GM10266 (cell line): ENCODE measurements around the gene CCDC8.
"Not testable (repeated sequence)": the region's sequence is repeated elsewhere in the genome, so short reads cannot be mapped to it uniquely, and the experiment has no call there.

ENCODE experiments used
- DNase-seq: peaks from one replicate; pipeline ENCODE4 v3.0.0; 2012; ENCODE audit errors: extremely low spot score
- TF ChIP-seq, protein P1 (sequence below): IDR thresholded peaks from 2 replicates; pipeline ENCODE4 v1.5.1; 2012; ENCODE audit warnings: mild to moderate bottlenecking, low read depth; ENCODE audit not compliant: control insufficient read depth, insufficient read depth; ENCODE audit errors: missing control alignments

Gene CCDC8

DNA sequence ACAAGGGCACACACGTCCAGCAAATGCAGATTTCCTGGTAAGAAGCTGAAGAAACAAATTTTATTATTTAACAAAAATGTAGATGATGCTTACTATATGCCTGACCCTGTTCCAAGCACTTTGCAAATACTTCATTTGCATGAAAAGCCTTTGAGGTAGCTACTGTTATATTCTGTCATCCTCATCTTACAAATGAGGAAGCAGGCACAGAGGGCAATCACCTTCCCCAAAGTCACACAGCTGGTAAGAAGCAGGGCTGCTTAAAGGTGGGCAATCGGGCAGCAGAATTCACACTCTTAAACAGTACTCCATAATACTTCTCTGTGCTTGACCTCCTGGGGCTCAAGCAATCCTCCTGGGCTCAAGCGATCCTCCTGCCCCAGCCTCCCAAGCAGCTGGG is 33.6 kb upstream of the CCDC8 start:
- no peak for DNase-seq
- TF ChIP-seq, protein P1, sequence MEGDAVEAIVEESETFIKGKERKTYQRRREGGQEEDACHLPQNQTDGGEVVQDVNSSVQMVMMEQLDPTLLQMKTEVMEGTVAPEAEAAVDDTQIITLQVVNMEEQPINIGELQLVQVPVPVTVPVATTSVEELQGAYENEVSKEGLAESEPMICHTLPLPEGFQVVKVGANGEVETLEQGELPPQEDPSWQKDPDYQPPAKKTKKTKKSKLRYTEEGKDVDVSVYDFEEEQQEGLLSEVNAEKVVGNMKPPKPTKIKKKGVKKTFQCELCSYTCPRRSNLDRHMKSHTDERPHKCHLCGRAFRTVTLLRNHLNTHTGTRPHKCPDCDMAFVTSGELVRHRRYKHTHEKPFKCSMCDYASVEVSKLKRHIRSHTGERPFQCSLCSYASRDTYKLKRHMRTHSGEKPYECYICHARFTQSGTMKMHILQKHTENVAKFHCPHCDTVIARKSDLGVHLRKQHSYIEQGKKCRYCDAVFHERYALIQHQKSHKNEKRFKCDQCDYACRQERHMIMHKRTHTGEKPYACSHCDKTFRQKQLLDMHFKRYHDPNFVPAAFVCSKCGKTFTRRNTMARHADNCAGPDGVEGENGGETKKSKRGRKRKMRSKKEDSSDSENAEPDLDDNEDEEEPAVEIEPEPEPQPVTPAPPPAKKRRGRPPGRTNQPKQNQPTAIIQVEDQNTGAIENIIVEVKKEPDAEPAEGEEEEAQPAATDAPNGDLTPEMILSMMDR: no peak

GRCh38 chr19:46446021-46446420 is 32.7 kb upstream of the CCDC8 start:
- no peak for DNase-seq
- TF ChIP-seq, protein P1: no peak

DNA sequence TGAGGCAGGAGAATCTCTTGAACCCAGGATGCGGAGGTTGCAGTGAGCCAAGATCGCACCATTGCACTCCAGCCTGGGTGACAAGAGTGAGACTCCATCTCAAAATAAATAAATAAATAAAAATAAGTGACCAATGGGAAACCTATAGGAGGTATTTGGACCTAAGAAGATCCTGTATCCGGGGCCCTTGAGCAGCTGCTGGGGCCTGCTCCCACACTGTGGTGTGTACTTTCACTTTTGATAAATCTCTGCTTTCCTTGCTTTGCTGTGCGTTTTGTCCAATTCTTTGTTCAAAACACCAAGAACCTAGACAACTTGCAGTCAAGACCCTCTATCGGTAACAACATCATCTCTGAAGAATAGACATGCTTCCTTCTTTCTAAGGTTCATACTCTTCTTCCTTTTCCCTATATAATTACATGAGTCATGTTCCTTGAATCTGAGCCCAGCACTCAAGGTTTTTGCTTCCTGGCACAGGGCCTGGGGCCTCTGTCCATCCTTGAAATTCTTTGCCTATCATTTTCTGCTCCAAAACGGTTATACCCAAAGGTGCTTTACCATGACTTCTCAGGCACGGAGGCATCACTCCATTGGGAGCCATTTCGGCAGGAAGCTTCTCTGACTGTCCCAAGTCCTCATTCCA is 29.6 kb upstream of the CCDC8 start:
- TF ChIP-seq, protein P1: no peak
- no peak for DNase-seq

- DNase-seq: no peak
- TF ChIP-seq, protein P1: no peak
Observed at GRCh38 chr19:46441866-46442265, 28.5 kb upstream of the CCDC8 start.

DNA sequence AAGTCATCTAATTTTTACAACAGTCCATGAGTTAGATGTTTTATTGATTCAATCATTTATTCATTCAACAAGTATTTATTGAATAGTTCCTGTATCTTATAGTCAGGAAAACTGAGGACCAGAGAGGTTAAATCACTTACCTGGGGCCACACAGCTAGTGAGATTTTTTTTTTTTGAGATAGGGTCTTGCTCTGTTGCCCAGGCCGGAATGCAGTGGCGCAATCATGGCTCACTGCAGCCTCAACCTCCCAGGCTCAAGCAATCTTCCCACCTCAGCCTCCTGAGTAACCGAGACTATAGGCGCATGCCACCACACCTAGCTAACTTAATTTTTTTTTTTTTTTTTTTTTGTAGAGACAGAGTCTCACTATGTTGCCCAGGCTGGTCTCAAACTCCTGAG is 22.3 kb upstream of the CCDC8 start:
- not testable (repeated sequence) for DNase-seq

DNA sequence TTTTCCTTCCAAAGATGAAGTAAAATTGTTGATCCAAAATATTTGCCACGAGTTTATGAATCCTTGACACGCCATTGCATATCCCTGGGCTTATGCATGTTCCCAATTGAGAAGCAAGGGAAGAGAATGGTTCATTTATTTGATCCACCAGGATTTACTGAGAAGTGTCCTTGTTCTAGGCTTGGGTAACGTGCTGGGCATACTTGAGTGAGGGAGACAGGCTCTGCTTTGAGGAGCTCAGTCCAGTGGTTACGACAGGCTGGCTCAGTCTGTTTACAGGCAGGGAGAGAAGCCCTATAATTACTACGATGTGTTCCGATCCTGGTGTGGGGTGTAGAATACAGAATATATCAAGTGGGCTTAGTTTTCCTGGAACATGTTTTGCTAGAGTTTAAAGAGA is 21.6 kb upstream of the CCDC8 start:
- no peak for DNase-seq
- TF ChIP-seq, protein P1: no peak

DNA sequence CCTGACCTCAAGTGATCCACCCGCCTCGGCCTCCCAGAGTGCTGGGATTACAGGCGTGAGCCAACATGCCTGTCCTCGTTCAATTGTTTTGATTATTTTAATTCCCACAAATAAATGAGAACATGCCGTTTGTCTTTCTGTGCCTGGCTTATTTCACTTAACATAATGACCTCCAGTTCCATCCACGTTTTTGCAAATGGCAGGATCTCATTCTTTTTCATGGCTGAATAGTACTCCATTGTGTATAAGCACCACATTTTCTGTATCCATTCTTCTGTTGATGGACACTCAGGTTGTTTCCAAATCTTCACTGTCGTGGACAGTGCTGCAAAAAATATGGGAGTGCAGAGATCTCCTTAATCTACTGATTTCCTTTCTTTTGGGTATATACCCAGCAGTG is 20.1 kb upstream of the CCDC8 start:
- DNase-seq: not testable (repeated sequence)

- TF ChIP-seq, protein P1: no peak
- no peak for DNase-seq
Observed at GRCh38 chr19:46431824-46432223, 18.5 kb upstream of the CCDC8 start.
